Astrocyte (in vitro differentiated cells and primary cell): ENCODE results near the gene PRKCG.

Experiments used
- EZH2 ChIP-seq: IDR thresholded peaks from 2 replicates; pipeline ENCODE4 v1.6.1; 2012; ENCODE audit warnings: mild to moderate bottlenecking, low read length, inconsistent platforms; ENCODE audit not compliant: insufficient read depth
- TF ChIP-seq, protein P1 (sequence below): IDR thresholded peaks from 2 replicates; pipeline ENCODE4 v1.5.1; 2011; ENCODE audit warnings: low read depth, mild to moderate bottlenecking, inconsistent platforms, low read length, moderate library complexity; ENCODE audit not compliant: insufficient read depth

DNA sequence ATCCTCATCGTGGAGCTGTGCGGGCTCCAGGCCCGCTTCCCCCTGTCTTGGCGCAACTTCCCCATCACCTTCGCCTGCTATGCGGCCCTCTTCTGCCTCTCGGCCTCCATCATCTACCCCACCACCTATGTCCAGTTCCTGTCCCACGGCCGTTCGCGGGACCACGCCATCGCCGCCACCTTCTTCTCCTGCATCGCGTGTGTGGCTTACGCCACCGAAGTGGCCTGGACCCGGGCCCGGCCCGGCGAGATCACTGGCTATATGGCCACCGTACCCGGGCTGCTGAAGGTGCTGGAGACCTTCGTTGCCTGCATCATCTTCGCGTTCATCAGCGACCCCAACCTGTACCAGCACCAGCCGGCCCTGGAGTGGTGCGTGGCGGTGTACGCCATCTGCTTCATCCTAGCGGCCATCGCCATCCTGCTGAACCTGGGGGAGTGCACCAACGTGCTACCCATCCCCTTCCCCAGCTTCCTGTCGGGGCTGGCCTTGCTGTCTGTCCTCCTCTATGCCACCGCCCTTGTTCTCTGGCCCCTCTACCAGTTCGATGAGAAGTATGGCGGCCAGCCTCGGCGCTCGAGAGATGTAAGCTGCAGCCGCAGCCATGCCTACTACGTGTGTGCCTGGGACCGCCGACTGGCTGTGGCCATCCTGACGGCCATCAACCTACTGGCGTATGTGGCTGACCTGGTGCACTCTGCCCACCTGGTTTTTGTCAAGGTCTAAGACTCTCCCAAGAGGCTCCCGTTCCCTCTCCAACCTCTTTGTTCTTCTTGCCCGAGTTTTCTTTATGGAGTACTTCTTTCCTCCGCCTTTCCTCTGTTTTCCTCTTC is 8.0 kb upstream of the PRKCG start:
- TF ChIP-seq, protein P1, sequence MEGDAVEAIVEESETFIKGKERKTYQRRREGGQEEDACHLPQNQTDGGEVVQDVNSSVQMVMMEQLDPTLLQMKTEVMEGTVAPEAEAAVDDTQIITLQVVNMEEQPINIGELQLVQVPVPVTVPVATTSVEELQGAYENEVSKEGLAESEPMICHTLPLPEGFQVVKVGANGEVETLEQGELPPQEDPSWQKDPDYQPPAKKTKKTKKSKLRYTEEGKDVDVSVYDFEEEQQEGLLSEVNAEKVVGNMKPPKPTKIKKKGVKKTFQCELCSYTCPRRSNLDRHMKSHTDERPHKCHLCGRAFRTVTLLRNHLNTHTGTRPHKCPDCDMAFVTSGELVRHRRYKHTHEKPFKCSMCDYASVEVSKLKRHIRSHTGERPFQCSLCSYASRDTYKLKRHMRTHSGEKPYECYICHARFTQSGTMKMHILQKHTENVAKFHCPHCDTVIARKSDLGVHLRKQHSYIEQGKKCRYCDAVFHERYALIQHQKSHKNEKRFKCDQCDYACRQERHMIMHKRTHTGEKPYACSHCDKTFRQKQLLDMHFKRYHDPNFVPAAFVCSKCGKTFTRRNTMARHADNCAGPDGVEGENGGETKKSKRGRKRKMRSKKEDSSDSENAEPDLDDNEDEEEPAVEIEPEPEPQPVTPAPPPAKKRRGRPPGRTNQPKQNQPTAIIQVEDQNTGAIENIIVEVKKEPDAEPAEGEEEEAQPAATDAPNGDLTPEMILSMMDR, result no peak
- TF ChIP-seq EZH2, result no peak
